ENCODE data around the gene LCE2B.

- TF ChIP-seq PATZ1 (CRISPR knock-in tag; IDR thresholded peaks at IDR 0.05; ENCODE audit: borderline replicate concordance) = no peak
- no peak for TF ChIP-seq TOX (CRISPR knock-in tag; IDR thresholded peaks at IDR 0.05; ENCODE audit: borderline replicate concordance)
- no peak for TF ChIP-seq ZNF70 (CRISPR knock-in tag; IDR thresholded peaks at IDR 0.05)
- TF ChIP-seq OSR1 (CRISPR knock-in tag; IDR thresholded peaks at IDR 0.05) = no peak
- TF ChIP-seq ZFP3 (CRISPR knock-in tag; IDR thresholded peaks at IDR 0.05) = no peak
- no peak for TF ChIP-seq TSHZ2 (CRISPR knock-in tag; IDR thresholded peaks at IDR 0.05)
- no peak for TF ChIP-seq ESRRG (CRISPR knock-in tag; IDR thresholded peaks at IDR 0.05)
Measured at GRCh38 chr1:152735648-152736047, 49.7 kb downstream of the LCE2B start.
